Upper lobe of left lung (tissue), 6 donors: ENCODE measurements around the gene DEFB113. TPM values are rescaled to one million over a fixed set of nuclear protein-coding genes. Genes with fewer than 3 reads are reported as not detected.

Experiments used
- ATAC-seq, 2 donors: fragments of 200-7000 bp; cut with Tn5 transposase; one replicate each; pipeline ENCODE4 v1.9.1; 2022; ENCODE audit warnings: mild to moderate bottlenecking in 2 of 2, moderate library complexity in 2 of 2; ENCODE audit not compliant: low FRiP score in 2 of 2
- DNase-seq, 2 donors: peaks; one replicate each; pipeline ENCODE4 v3.0.0-alpha.2; 2019 to 2020
- H3K27ac ChIP-seq, 4 donors: fragments of 200-600 bp; sonication (generic); one replicate each; pipeline ENCODE4 v1.5.1; 2016 to 2019
- H3K27me3 ChIP-seq, 4 donors: fragments of 200-600 bp; sonication (generic); one replicate each; pipeline ENCODE4 v1.5.1; 2017 to 2019
- H3K36me3 ChIP-seq, 4 donors: fragments of 200-600 bp; sonication (generic); one replicate each; pipeline ENCODE4 v1.5.1; 2016 to 2019
- H3K4me1 ChIP-seq, 4 donors: fragments of 200-600 bp; sonication (generic); one replicate each; pipeline ENCODE4 v1.5.1; 2018 to 2019
- H3K4me3 ChIP-seq, 4 donors: fragments of 200-600 bp; sonication (generic); one replicate each; pipeline ENCODE4 v1.5.1; 2017 to 2019; ENCODE audit warnings: mild to moderate bottlenecking in 2 of 4, moderate library complexity in 1 of 4
- H3K9me3 ChIP-seq, 4 donors: fragments of 200-600 bp; sonication (generic); one replicate each; pipeline ENCODE4 v1.5.1; 2018 to 2019
- EP300 ChIP-seq, 4 donors: sonication (generic); formaldehyde crosslinking; IDR thresholded peaks; one replicate each; pipeline ENCODE4 v1.5.1; 2017; ENCODE audit warnings: antibody characterized with exemption in 4 of 4, control low read depth in 2 of 4
- POLR2A ChIP-seq, 4 donors: fragments of 450-650 bp; IDR thresholded peaks; one replicate each; pipeline ENCODE4 v1.5.1; 2016 to 2017; ENCODE audit warnings: antibody characterized with exemption in 4 of 4, mild to moderate bottlenecking in 2 of 4
- POLR2AphosphoS5 ChIP-seq, 2 donors: sonication (generic); formaldehyde crosslinking; IDR thresholded peaks; one replicate each; pipeline ENCODE4 v1.5.1; 2017; ENCODE audit warnings: antibody characterized with exemption in 2 of 2
- WGBS, 2 donors: methylation state at CpG; one replicate each; pipeline ENCODE4 v1.1.5; 2017 to 2018; 5-methylcytosine and 5-hydroxymethylcytosine counted together
- total RNA-seq, 6 donors: library from RNA; depleted of rRNA in 4 of 6; stranded (reverse); fragments of >200 nt in 4 of 6; gene quantifications; one replicate each; pipeline versions ENCODE4 v1.1.0 to v1.2.1, GENCODE V29; 2016 to 2021
- TF ChIP-seq, protein P1 (sequence below), 6 experiments: fragments of 450-650 bp in 4 of 6; fragments of 200-600 bp in 2 of 6; sonication (generic) in 2 of 6; IDR thresholded peaks; one replicate each; pipeline ENCODE4 v1.5.1; 2016 to 2019; ENCODE audit warnings: antibody characterized with exemption in 6 of 6
- donor health status: DM: no; HTN: no; CAD: no; lungs with moderate emphysema.
- donor health status: DM: no; HTN: yes; CAD: no; lungs with severe emphysema.

DEFB113 gene
- total RNA-seq, 6 donors from 2014 or later, result not detected

DNA sequence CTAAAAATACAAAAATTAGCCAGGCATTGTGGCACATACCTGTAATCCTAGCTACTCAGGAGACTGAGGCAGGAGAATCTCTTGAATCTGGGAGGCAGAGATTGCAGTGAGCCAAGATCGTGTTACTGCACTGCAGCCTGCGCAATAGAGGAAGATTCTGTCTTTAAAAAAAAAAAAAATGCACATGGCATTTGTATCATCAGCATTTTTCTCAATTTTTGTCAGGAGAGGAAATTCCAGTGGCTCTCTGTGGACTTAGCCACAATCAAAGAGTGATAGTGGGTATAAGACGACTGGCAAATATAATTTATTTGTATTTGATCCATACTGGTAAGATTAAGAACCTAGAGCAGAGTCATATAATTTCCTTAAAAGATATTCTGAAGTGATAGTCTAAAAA is 34.0 kb downstream of the DEFB113 start:
- ATAC-seq (no peak), DNase-seq (no peak)
- TF ChIP-seq POLR2AphosphoS5 (IDR thresholded peaks at IDR 0.05), result no peak
- TF ChIP-seq EP300 (IDR thresholded peaks at IDR 0.05), result no peak
- TF ChIP-seq, protein P1, sequence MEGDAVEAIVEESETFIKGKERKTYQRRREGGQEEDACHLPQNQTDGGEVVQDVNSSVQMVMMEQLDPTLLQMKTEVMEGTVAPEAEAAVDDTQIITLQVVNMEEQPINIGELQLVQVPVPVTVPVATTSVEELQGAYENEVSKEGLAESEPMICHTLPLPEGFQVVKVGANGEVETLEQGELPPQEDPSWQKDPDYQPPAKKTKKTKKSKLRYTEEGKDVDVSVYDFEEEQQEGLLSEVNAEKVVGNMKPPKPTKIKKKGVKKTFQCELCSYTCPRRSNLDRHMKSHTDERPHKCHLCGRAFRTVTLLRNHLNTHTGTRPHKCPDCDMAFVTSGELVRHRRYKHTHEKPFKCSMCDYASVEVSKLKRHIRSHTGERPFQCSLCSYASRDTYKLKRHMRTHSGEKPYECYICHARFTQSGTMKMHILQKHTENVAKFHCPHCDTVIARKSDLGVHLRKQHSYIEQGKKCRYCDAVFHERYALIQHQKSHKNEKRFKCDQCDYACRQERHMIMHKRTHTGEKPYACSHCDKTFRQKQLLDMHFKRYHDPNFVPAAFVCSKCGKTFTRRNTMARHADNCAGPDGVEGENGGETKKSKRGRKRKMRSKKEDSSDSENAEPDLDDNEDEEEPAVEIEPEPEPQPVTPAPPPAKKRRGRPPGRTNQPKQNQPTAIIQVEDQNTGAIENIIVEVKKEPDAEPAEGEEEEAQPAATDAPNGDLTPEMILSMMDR (IDR thresholded peaks at IDR 0.05), result no peak
- no peak for TF ChIP-seq POLR2A (IDR thresholded peaks at IDR 0.05)
- 81 to 90% methylated on average over 3 of the region's 3 CpGs for WGBS, 2 donors
- Histone ChIP-seq H3K4me3 (no peak overlapping the region), H3K27me3 (no peaks in the 10 kb centered on the region), H3K36me3 (no peaks in the 10 kb centered on the region), H3K4me1 (no peaks in the 10 kb centered on the region), H3K9me3 (no peaks in the 10 kb centered on the region), H3K27ac (no peak overlapping the region)

DNA sequence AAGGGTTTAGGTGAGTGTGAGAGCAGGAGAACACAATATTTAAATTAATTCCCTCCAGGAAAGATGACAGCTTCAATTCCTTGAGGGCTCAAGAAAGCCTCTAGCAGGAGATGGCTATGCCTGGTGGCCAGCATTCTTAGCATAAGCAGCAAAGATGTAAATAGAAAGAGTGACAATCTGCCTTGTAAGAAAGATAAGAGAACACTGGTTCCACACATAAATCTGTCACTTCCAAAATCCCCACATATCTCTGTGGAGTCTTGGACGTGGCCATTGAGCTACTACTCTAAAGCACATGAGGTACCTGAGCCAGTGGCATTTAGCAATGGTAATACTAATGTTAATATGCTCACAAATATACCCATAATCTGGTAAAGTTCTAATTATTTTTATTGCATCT is 34.7 kb downstream of the DEFB113 start:
- Histone ChIP-seq H3K4me1 (no peaks in the 10 kb centered on the region), H3K9me3 (no peaks in the 10 kb centered on the region), H3K36me3 (no peaks in the 10 kb centered on the region), H3K4me3 (no peak overlapping the region), H3K27ac (no peak overlapping the region), H3K27me3 (no peaks in the 10 kb centered on the region)
- TF ChIP-seq POLR2AphosphoS5 (IDR thresholded peaks at IDR 0.05) (no peak), POLR2A (IDR thresholded peaks at IDR 0.05) (no peak), EP300 (IDR thresholded peaks at IDR 0.05) (no peak)
- TF ChIP-seq, protein P1 (IDR thresholded peaks at IDR 0.05), result no peak
- DNase-seq (no peak), ATAC-seq (no peak)
- 52 to 61% methylated on average over 1 of the region's 1 CpG for WGBS, 2 donors

DNA sequence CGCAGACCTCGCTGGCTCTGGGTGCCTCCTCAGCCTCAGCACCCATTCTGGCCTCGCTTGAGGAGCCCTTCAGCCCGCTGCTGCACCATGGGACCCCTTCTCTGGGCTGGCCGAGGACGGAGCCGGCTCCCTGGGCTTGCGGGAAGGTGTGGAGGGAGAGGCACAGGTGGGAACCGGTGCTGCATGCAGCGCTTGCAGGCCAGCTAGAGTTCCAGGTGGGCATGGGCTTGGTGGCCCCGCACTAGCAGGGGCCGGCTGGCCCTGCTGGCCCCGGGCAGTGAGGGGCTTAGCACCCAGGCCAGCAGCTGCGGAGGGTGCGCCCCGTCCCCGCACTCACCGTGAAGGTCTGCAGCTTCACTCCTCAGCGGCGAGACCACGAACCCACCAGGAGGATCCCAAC is 35.9 kb downstream of the DEFB113 start:
- TF ChIP-seq EP300 (IDR thresholded peaks at IDR 0.05) (no peak), POLR2AphosphoS5 (IDR thresholded peaks at IDR 0.05) (no peak)
- TF ChIP-seq, protein P1 (IDR thresholded peaks at IDR 0.05), result no peak
- Histone ChIP-seq H3K9me3 (no peaks in the 10 kb centered on the region), H3K27me3 (no peaks in the 10 kb centered on the region), H3K36me3 (no peaks in the 10 kb centered on the region), H3K27ac (no peak overlapping the region), H3K4me1 (no peaks in the 10 kb centered on the region), H3K4me3 (no peak overlapping the region)
- 93% methylated on average over 8 to 21 of the region's 21 CpGs for WGBS, 2 donors
- ATAC-seq, result no peak
- DNase-seq, result peak in 1 of 2 donors; percentile 73

DNA sequence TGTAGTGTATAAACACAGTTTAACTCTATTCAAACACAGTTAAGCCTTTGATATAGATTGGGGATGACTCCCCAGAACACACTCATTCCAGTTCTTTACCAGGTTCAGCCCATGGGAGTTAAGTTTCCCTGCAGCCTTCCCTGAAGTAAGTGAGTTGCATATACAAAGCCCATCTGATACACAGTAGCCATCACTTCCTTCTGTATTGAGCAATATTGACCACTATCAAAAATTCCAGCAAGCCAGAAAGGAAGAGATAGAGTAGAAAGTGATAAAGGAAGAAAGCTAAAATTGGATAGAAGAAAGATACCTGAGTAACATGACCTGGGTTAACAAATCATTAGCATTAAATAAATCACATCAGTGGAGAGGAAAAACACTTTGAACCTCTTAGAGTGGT is 40.1 kb downstream of the DEFB113 start:
- H3K4me1 ChIP-seq, result no peaks in the 10 kb centered on the region
- ATAC-seq (no peak), DNase-seq (no peak)
- H3K4me3 ChIP-seq, result no peak overlapping the region
- no peak for TF ChIP-seq POLR2A (IDR thresholded peaks at IDR 0.05)
- TF ChIP-seq, protein P1 (IDR thresholded peaks at IDR 0.05), result no peak
- TF ChIP-seq EP300 (IDR thresholded peaks at IDR 0.05), result no peak
- no peak for TF ChIP-seq POLR2AphosphoS5 (IDR thresholded peaks at IDR 0.05)
- no peaks in the 10 kb centered on the region for H3K36me3 ChIP-seq
- H3K9me3 ChIP-seq, result no peaks in the 10 kb centered on the region
- no peak overlapping the region for H3K27ac ChIP-seq
- no peaks in the 10 kb centered on the region for H3K27me3 ChIP-seq

DNA sequence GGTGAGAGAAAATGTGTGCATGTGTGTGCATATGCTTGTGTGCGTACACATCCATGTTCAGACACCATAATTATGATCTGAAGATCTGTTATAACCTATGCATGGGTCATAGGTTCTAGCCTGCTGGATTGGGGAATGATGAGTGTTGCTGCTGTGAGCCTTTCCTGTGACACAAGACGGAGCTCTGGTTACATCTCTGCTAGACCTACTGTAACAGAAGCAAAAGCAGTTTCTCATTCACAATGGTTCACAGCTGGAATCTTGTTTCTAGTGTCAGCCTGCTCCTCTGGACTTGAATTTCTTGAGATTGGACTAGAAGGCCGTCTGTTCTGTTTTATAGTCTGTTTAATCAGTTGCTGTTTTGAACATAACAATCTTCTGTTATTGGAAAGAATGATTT is 45.6 kb downstream of the DEFB113 start:
- H3K4me3 ChIP-seq, result no peak overlapping the region
- DNase-seq, result no peak
- H3K27ac ChIP-seq, result no peak overlapping the region
- H3K36me3 ChIP-seq, result no peaks in the 10 kb centered on the region
- no peaks in the 10 kb centered on the region for H3K27me3 ChIP-seq
- no peak for ATAC-seq
- H3K4me1 ChIP-seq, result no peaks in the 10 kb centered on the region
- H3K9me3 ChIP-seq, result no peaks in the 10 kb centered on the region
- no peak for TF ChIP-seq POLR2AphosphoS5 (IDR thresholded peaks at IDR 0.05)
- no peak for TF ChIP-seq POLR2A (IDR thresholded peaks at IDR 0.05)
- TF ChIP-seq, protein P1 (IDR thresholded peaks at IDR 0.05), result no peak
- no peak for TF ChIP-seq EP300 (IDR thresholded peaks at IDR 0.05)
- WGBS, 2 donors, result 51 to 63% methylated on average over 3 of the region's 3 CpGs
